ENCODE measurements around the gene RPGRIP1L. TPM values are rescaled to one million over a fixed set of nuclear protein-coding genes. Genes with fewer than 3 reads are reported as not detected.

The RPGRIP1L gene
- polyA plus RNA-seq, 2 of the 4 experiments (the other 2 are of a cell fraction), result 13.0 to 19.6 TPM

DNA sequence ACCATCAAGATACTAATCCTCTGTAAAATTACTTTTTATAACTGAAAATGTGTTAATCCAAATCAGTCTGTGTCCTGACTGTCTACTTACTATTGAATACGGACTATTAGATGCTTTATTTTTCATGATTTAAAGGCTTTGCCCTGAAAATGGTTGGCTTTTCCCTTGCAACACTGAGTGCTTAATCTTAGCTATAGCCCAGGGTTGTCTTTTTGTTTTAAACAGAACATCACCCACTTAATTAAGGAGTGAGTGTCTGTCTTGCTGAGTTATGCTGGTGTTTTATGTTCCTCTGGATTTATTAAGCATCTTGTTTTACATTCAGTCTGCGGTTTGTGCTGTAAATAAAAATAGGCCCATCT lies 11.3 kb upstream of the RPGRIP1L start (continued):
- TF ChIP-seq, protein P1, sequence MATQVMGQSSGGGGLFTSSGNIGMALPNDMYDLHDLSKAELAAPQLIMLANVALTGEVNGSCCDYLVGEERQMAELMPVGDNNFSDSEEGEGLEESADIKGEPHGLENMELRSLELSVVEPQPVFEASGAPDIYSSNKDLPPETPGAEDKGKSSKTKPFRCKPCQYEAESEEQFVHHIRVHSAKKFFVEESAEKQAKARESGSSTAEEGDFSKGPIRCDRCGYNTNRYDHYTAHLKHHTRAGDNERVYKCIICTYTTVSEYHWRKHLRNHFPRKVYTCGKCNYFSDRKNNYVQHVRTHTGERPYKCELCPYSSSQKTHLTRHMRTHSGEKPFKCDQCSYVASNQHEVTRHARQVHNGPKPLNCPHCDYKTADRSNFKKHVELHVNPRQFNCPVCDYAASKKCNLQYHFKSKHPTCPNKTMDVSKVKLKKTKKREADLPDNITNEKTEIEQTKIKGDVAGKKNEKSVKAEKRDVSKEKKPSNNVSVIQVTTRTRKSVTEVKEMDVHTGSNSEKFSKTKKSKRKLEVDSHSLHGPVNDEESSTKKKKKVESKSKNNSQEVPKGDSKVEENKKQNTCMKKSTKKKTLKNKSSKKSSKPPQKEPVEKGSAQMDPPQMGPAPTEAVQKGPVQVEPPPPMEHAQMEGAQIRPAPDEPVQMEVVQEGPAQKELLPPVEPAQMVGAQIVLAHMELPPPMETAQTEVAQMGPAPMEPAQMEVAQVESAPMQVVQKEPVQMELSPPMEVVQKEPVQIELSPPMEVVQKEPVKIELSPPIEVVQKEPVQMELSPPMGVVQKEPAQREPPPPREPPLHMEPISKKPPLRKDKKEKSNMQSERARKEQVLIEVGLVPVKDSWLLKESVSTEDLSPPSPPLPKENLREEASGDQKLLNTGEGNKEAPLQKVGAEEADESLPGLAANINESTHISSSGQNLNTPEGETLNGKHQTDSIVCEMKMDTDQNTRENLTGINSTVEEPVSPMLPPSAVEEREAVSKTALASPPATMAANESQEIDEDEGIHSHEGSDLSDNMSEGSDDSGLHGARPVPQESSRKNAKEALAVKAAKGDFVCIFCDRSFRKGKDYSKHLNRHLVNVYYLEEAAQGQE (IDR thresholded peaks at IDR 0.05), result no peak
- TF ChIP-seq, protein P2, sequence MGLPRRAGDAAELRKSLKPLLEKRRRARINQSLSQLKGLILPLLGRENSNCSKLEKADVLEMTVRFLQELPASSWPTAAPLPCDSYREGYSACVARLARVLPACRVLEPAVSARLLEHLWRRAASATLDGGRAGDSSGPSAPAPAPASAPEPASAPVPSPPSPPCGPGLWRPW (IDR thresholded peaks at IDR 0.05), result no peak
- TF ChIP-seq POLR2AphosphoS2 (conservative IDR thresholded peaks at IDR 0.05; ENCODE audit: low read length), result no peak
- no peak for TF ChIP-seq HOXB13 (CRISPR knock-in tag; IDR thresholded peaks at IDR 0.05; ENCODE audit: low read depth)
- TF ChIP-seq ZC3H11A (IDR thresholded peaks at IDR 0.05), result no peak
- no peak for TF ChIP-seq RFX5 (IDR thresholded peaks at IDR 0.05)
- no peak for TF ChIP-seq JUN (IDR thresholded peaks at IDR 0.05)
- TF ChIP-seq HDAC2 (IDR thresholded peaks at IDR 0.05), result no peak

DNA sequence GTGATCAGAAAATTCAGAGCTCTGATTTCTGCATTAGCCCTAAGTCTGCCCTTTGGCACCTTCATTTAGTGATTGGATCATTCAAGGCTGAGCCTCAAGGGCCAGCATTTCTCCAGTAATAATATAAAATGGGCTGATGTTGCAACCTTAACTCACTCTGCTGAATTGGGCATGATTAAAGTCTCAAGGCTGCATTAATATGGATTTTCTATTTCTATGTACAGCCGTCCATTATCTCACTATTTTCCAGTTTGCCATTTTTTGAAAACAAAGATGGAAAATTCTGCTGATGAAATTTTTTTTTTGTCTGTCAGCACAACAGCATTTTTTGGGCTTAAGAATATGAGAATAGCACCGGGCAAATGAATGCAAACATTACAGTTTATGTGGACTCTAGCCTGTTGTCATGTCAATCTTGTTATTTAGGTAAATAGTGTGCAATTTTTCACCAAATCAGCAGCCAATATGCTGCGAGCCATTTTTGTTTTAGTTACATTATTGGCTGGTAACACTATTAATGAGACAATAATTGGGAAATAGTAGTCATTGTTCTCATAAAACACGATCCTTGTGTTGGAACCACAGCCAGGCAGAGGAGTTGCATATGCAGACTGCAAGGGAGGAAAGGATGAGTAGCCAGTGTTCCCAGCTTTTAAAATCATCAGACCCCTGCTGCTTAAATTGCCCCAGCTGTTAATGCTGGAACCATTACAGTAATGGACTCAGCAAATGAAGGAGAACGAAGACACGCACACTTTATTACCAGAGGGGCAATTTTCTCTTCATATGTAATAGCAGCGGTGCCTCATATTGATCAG lies 10.8 kb upstream of the RPGRIP1L start:
- Histone ChIP-seq H3K4me1 (peaks cover 9% of the 10 kb centered on the region; the same call in 1 of the 3 replicates), H3K27ac (no peak overlapping the region), H3K9me3 (no peaks in the 10 kb centered on the region), H3K4me2 (no peak overlapping the region), H3K4me3 (no peak overlapping the region)
- FAIRE-seq (no peak), ATAC-seq (no peak), DNase-seq (ENCODE audit: low read depth in 1 of 2, low spot score in 1 of 2) (no peak)
- WGBS (ENCODE audit: missing lambda C conversion rate), result 80% methylated on average over 7 of the region's 7 CpGs
- ChIA-PET POLR2A (no interaction called here), CTCF (interaction anchor here (1.0 to 1.8 kb wide), 2 partner anchors 29 to 178 kb away, joined by 3 to 4 read pairs; no protein-coding TSS in a partner anchor)
- TF ChIP-seq EHMT2 (IDR thresholded peaks at IDR 0.05; ENCODE audit: low read depth) (no peak), SMC3 (IDR thresholded peaks at IDR 0.05) (no peak), HEYL (CRISPR knock-in tag; IDR thresholded peaks at IDR 0.05) (no peak), CBX8 (IDR thresholded peaks at IDR 0.05) (no peak), RCOR1 (IDR thresholded peaks at IDR 0.05; ENCODE audit: low read depth, low read length) (no peak)
- TF ChIP-seq, protein P3, sequence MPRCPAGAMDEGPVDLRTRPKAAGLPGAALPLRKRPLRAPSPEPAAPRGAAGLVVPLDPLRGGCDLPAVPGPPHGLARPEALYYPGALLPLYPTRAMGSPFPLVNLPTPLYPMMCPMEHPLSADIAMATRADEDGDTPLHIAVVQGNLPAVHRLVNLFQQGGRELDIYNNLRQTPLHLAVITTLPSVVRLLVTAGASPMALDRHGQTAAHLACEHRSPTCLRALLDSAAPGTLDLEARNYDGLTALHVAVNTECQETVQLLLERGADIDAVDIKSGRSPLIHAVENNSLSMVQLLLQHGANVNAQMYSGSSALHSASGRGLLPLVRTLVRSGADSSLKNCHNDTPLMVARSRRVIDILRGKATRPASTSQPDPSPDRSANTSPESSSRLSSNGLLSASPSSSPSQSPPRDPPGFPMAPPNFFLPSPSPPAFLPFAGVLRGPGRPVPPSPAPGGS (IDR thresholded peaks at IDR 0.05), result no peak
- TF ChIP-seq, protein P2 (IDR thresholded peaks at IDR 0.05), result no peak

DNA sequence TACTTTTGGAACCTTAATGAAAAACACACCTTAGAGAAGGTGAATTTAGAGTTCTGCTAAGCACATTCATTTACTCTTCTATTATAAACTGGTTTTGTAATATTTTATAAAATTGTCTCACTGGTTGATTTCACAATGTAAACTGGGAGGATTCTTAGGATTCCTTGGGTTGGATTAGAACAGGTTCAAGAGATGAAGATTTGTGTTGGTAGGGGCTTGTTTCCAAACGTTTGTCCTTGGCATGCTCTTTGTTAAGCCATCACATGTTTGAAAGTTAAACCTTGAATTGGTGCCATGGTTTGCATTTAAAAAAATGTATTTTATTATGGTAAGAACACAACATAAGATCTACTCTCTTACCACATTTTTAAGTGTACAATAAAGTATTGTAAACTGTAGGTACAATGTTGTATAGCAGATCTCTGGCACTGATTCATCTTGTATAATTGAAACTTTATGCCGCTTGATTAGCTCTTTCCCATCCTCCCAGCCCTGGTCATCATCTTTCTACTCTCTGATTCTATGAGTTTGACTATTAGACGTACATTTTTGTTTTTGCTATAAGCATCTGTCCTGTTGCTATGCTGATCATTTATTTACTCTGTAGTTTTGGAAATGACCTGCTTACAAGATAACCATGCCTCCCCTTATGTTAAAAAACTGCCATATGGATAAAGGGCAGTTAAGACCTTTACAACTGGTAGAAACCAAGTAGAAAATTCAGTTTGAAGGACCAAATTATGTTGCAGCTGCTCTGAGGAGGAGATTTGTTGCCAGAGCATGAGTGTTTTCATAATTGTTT lies 9.9 kb upstream of the RPGRIP1L start:
- WGBS (ENCODE audit: missing lambda C conversion rate), result 66% methylated on average over 3 of the region's 3 CpGs
- DNase-seq (ENCODE audit: low read depth in 1 of 2, low spot score in 1 of 2) (no peak), FAIRE-seq (no peak), ATAC-seq (no peak)
- TF ChIP-seq, protein P4, sequence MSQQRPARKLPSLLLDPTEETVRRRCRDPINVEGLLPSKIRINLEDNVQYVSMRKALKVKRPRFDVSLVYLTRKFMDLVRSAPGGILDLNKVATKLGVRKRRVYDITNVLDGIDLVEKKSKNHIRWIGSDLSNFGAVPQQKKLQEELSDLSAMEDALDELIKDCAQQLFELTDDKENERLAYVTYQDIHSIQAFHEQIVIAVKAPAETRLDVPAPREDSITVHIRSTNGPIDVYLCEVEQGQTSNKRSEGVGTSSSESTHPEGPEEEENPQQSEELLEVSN (IDR thresholded peaks at IDR 0.05; ENCODE audit: borderline replicate concordance, low read depth), result no peak
- TF ChIP-seq ZSCAN20 (CRISPR knock-in tag; IDR thresholded peaks at IDR 0.05), result no peak
- TF ChIP-seq SMC3 (IDR thresholded peaks at IDR 0.05), result no peak
- no peak for TF ChIP-seq HOXB13 (CRISPR knock-in tag; IDR thresholded peaks at IDR 0.05; ENCODE audit: low read depth)
- no peak for TF ChIP-seq RFX5 (IDR thresholded peaks at IDR 0.05)
- TF ChIP-seq RNF2 (IDR thresholded peaks at IDR 0.05; ENCODE audit: borderline replicate concordance, low read depth), result no peak
- no peak for TF ChIP-seq ZC3H11A (IDR thresholded peaks at IDR 0.05)
- TF ChIP-seq MYC (IDR thresholded peaks at IDR 0.05; ENCODE audit: borderline replicate concordance, low read length), result no peak
- no peak for TF ChIP-seq POLR2AphosphoS2 (conservative IDR thresholded peaks at IDR 0.05; ENCODE audit: low read length)
- TF ChIP-seq JUN (IDR thresholded peaks at IDR 0.05), result no peak
- TF ChIP-seq HOXA7 (CRISPR knock-in tag; IDR thresholded peaks at IDR 0.05), result no peak
- TF ChIP-seq TP53 (CRISPR knock-in tag; IDR thresholded peaks at IDR 0.05), result no peak
- TF ChIP-seq POLR2A (IDR thresholded peaks at IDR 0.05; ENCODE audit: low read length), result no peak
- no peak for TF ChIP-seq FOSL2 (IDR thresholded peaks at IDR 0.05)
- no peak for TF ChIP-seq FOSL2 (CRISPR knock-in tag; IDR thresholded peaks at IDR 0.05)
- no peak for TF ChIP-seq CBX8 (IDR thresholded peaks at IDR 0.05)
- no peak for TF ChIP-seq CBX2 (IDR thresholded peaks at IDR 0.05; ENCODE audit: borderline replicate concordance, low read depth)
- no peak for TF ChIP-seq FOXS1 (CRISPR knock-in tag; IDR thresholded peaks at IDR 0.05)
- TF ChIP-seq ZNF302 (CRISPR knock-in tag; IDR thresholded peaks at IDR 0.05), result no peak
- no peak overlapping the region for H3K27ac ChIP-seq
- no peak overlapping the region for H3K4me2 ChIP-seq
- no peaks in the 10 kb centered on the region for H3K9me3 ChIP-seq
- CTCF ChIA-PET, result interaction anchor here (1.8 kb wide), 1 partner anchor 30 kb away, joined by 4 read pairs; no protein-coding TSS in a partner anchor
- H3K4me3 ChIP-seq, result no peak overlapping the region
- POLR2A ChIA-PET, result no interaction called here
- H3K4me1 ChIP-seq, result peaks cover 15% of the 10 kb centered on the region; the same call in 2 of the 3 replicates
